AG04450 (cell line): ENCODE data around the gene OR1N2. TPM values are rescaled to one million over a fixed set of nuclear protein-coding genes. Genes with fewer than 3 reads are reported as not detected.

ENCODE experiments used
- CTCF ChIA-PET: fragments of 300-600, 350-600 bp; formaldehyde crosslinking; extraction: SDS; loops from one replicate; lab custom pipeline; 2022; ENCODE audit warnings: antibody characterized with exemption, inconsistent platforms; lab: Charles Lee
- POLR2A ChIA-PET: fragments of 350-600 bp; formaldehyde crosslinking; extraction: SDS; loops from one replicate; lab custom pipeline; 2021; ENCODE audit warnings: antibody characterized with exemption, inconsistent platforms; lab: Yijun Ruan, JAX
- DNase-seq: peaks from one replicate; pipeline ENCODE4 v3.0.0-alpha.2; 2011; ENCODE audit warnings: low read depth, low spot score
- H3K27ac ChIP-seq: one replicate; pipeline ENCODE4 v1.5.1; 2012; ENCODE audit warnings: low read depth, low read length, control low read depth
- H3K27me3 ChIP-seq: one replicate; pipeline ENCODE4 v1.6.0; 2012; ENCODE audit warnings: low read length; ENCODE audit not compliant: control insufficient read depth, insufficient read depth
- H3K4me3 ChIP-seq: 2 replicates; pipeline ENCODE4 v1.5.1; 2011; ENCODE audit warnings: mild to moderate bottlenecking, low read depth, low read length, control low read depth
- H3K9me3 ChIP-seq: 2 replicates; pipeline ENCODE4 v1.5.1; 2012; ENCODE audit warnings: low read length; ENCODE audit not compliant: control insufficient read depth, insufficient read depth
- polyA plus RNA-seq: library from polyadenylated mRNA; depleted of rRNA; stranded (reverse); fragments of >200 nt; gene quantifications from 2 replicates; pipeline ENCODE4 v1.2.3, GENCODE V29; 2011
- TF ChIP-seq, protein P1 (sequence below): IDR thresholded peaks from 2 replicates; pipeline ENCODE4 v1.5.1; 2011; ENCODE audit warnings: low read depth, low read length, control low read depth, inconsistent platforms

OR1N2 gene
- polyA plus RNA-seq, 1 experiment: not detected

DNA sequence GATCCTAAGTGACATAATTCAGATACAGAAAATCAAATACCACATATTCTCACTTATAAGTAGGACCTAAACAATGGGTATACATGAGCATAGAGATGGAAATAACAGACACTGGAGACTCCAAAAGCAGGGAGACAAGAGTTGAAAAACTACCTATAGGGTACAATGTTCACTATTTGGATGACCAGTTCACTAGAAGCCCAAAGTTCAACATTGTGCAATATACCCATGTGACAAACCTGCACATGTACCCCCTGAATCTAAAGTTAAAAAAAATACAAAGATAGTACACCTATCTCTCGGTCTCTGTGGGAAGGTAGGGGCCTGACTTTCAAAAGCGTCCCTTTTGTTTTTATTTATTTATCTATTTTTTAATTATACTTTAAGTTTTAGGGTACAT, 14.2 kb upstream of the OR1N2 start:
- Histone ChIP-seq H3K27me3 (no peaks in the 10 kb centered on the region), H3K4me3 (no peak overlapping the region), H3K27ac (no peak overlapping the region), H3K9me3 (no peaks in the 10 kb centered on the region)
- no peak for DNase-seq
- TF ChIP-seq, protein P1, sequence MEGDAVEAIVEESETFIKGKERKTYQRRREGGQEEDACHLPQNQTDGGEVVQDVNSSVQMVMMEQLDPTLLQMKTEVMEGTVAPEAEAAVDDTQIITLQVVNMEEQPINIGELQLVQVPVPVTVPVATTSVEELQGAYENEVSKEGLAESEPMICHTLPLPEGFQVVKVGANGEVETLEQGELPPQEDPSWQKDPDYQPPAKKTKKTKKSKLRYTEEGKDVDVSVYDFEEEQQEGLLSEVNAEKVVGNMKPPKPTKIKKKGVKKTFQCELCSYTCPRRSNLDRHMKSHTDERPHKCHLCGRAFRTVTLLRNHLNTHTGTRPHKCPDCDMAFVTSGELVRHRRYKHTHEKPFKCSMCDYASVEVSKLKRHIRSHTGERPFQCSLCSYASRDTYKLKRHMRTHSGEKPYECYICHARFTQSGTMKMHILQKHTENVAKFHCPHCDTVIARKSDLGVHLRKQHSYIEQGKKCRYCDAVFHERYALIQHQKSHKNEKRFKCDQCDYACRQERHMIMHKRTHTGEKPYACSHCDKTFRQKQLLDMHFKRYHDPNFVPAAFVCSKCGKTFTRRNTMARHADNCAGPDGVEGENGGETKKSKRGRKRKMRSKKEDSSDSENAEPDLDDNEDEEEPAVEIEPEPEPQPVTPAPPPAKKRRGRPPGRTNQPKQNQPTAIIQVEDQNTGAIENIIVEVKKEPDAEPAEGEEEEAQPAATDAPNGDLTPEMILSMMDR: no peak
- ChIA-PET CTCF (no interaction called here), POLR2A (no interaction called here)

DNA sequence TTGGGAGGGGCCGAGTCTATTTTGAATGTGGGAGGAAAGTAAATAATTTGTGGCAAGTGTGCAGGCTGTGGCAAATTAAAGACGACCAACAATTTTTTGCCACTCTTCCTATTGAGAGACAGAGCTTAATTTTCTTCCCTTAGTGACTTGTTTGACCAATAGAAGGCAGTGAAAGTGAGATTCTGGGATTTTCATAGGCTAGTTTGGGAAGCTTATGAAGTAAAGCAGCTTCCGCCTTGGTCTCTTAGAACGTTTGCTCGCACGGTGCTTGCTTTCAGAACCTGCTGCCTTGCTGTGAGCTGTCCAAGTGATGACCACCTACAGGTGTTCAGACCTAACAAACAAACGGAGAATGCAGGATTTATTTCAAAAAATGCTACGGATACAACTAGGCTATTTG, 6.7 kb upstream of the OR1N2 start:
- POLR2A ChIA-PET: no interaction called here
- TF ChIP-seq, protein P1: no peak
- CTCF ChIA-PET: no interaction called here
- Histone ChIP-seq H3K4me3 (no peak overlapping the region), H3K27me3 (no peaks in the 10 kb centered on the region), H3K9me3 (no peaks in the 10 kb centered on the region), H3K27ac (no peak overlapping the region)
- no peak for DNase-seq

DNA sequence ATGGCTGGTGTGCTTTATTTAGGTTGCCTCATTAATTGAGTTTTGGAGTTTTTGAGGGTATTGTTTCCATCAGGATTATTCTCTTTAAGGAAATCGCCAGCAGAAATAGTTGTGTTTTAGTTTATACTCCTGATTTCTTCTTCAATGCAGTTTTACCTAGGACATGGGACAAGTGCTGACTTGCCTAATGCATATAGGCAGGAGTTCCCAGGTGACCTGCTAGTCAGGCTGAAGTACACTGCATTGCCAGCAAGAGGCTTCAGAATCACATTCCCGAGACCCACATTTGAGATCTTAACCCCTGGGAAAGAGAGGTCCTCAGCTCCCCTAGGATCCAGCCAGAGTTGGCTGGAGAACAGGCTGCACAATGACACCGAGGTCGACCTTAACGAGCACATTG, 1.5 kb upstream of the OR1N2 start:
- DNase-seq: no peak
- H3K4me3 ChIP-seq: no peak overlapping the region
- POLR2A ChIA-PET: no interaction called here
- CTCF ChIA-PET: no interaction called here
- H3K9me3 ChIP-seq: no peaks in the 10 kb centered on the region
- TF ChIP-seq, protein P1: no peak
- no peak overlapping the region for H3K27ac ChIP-seq
- H3K27me3 ChIP-seq: peaks cover 5% of the 10 kb centered on the region

DNA sequence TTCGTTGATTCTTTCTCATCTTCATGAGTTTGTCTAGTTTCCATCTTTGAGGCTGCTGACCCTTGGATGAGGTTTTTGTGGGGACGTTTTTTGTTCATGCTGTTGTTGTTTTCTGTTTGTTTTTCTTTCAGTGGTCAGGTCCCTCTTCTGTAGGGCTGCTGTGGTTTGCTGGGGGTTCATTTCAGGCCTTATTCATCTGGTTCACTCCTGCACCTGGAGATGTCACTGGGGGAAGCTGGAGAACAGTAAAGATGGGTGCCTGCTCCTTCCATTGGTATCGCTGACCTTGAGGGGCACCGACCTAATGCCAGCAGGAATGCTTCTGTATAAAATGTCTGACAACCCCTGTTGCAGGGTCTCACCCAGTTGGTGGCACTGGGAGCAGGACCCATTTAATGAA, 8.5 kb downstream of the OR1N2 start:
- Histone ChIP-seq H3K27ac (no peak overlapping the region), H3K27me3 (no peaks in the 10 kb centered on the region), H3K9me3 (no peaks in the 10 kb centered on the region), H3K4me3 (no peak overlapping the region)
- POLR2A ChIA-PET: no interaction called here
- DNase-seq: no peak
- CTCF ChIA-PET: no interaction called here
- TF ChIP-seq, protein P1: no peak

DNA sequence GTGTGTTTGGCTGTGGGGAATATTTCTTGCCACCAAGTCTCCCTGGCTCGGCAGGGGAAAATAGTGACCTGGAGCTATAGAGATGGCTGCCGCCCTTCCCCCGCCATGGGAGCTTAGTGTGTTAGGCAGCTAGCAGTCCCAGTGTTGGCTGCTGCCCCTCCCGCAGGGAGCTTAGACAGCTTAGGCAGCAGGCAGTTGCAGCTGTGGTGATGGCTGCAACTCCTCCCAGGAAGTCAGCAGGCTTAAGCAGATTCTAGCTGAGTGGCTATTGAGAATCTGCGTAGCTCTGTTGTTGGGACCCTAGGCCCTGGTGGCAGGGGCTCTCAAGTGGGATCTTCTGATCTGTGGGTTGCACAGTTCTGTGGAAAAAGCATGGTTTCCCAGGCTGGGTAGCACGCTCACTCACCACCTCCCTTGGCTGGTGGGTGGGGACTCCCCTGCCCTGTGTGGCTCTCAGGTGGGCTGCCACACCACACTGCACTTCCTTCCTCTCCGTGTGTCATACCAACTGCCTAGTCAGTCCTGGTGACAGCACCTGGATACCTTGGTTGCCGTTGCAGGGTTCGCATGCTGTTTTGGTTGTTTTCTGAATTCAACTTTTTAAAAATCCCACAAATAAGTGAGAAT, 9.3 kb downstream of the OR1N2 start:
- POLR2A ChIA-PET: no interaction called here
- CTCF ChIA-PET: no interaction called here
- Histone ChIP-seq H3K27me3 (peaks cover under 1% of the 10 kb centered on the region), H3K9me3 (no peaks in the 10 kb centered on the region), H3K27ac (no peak overlapping the region), H3K4me3 (no peak overlapping the region)
- TF ChIP-seq, protein P1: no peak
- no peak for DNase-seq
